HG02943 (cell line): ENCODE data around the gene MAST4.

Source experiments
- ATAC-seq: cut with Tn5 transposase; IDR thresholded peaks from one replicate; pipeline ENCODE4 v1.9.1; 2021; ENCODE audit warnings: mild to moderate bottlenecking, low read depth, moderate library complexity; ENCODE audit not compliant: unreplicated experiment

The MAST4 gene

GRCh38 chr5:66939094-66939493 lies 342.9 kb downstream of the MAST4 start:
- no peak for ATAC-seq

- ATAC-seq: no peak
Observed at GRCh38 chr5:66945389-66946349, 349.5 kb downstream of the MAST4 start.

GRCh38 chr5:66947458-66947857 lies 351.3 kb downstream of the MAST4 start:
- no peak for ATAC-seq

GRCh38 chr5:66949066-66949465 lies 352.9 kb downstream of the MAST4 start:
- ATAC-seq: no peak

GRCh38 chr5:66952153-66952552 lies 356.0 kb downstream of the MAST4 start:
- ATAC-seq: no peak

- ATAC-seq: no peak
Observed at GRCh38 chr5:66956439-66956838, 360.2 kb downstream of the MAST4 start.

GRCh38 chr5:66958201-66958979 lies 362.2 kb downstream of the MAST4 start:
- ATAC-seq: no peak

GRCh38 chr5:66958980-66959641 lies 362.9 kb downstream of the MAST4 start:
- no peak for ATAC-seq

GRCh38 chr5:66959653-66960052 lies 363.5 kb downstream of the MAST4 start:
- ATAC-seq: no peak

GRCh38 chr5:66960369-66961137 lies 364.4 kb downstream of the MAST4 start:
- ATAC-seq: no peak

GRCh38 chr5:66963559-66963971 lies 367.4 kb downstream of the MAST4 start:
- no peak for ATAC-seq

GRCh38 chr5:66966439-66966838 lies 370.2 kb downstream of the MAST4 start:
- ATAC-seq: no peak

GRCh38 chr5:66967102-66967501 lies 370.9 kb downstream of the MAST4 start:
- ATAC-seq: no peak

- ATAC-seq: no peak
Observed at GRCh38 chr5:66967826-66968262, 371.7 kb downstream of the MAST4 start.

GRCh38 chr5:66969484-66969883 lies 373.3 kb downstream of the MAST4 start:
- no peak for ATAC-seq

GRCh38 chr5:66969963-66970362 lies 373.8 kb downstream of the MAST4 start:
- ATAC-seq: no peak

- ATAC-seq: no peak
Observed at GRCh38 chr5:66972004-66972403, 375.8 kb downstream of the MAST4 start.

GRCh38 chr5:66974256-66974655 lies 378.1 kb downstream of the MAST4 start:
- no peak for ATAC-seq

- ATAC-seq: no peak
Observed at GRCh38 chr5:66976108-66976507, 379.9 kb downstream of the MAST4 start.

- no peak for ATAC-seq
Observed at GRCh38 chr5:66979738-66980137, 383.5 kb downstream of the MAST4 start.
